Activated naive CD8-positive, alpha-beta T cell treated with anti-CD3 and anti-CD28 coated beads, Interleukin-2, amount 50 U/mL, for 24 hours (primary cell): Measurements from ENCODE around the gene FGGY.

ENCODE experiments used
- ATAC-seq: fragments of 150-1000 bp; cut with Tn5 transposase; one replicate; pipeline ENCODE4 v1.10.0; 2021
- DNase-seq: peaks from one replicate; pipeline ENCODE4 v3.0.0; 2021
- H3K27ac Mint-ChIP-seq: one replicate; pipeline ENCODE4 v1.8.0; 2021; ENCODE audit warnings: mild to moderate bottlenecking, mixed read lengths
- H3K27me3 Mint-ChIP-seq: one replicate; pipeline ENCODE4 v1.8.0; 2021; ENCODE audit warnings: mixed read lengths
- H3K36me3 Mint-ChIP-seq: one replicate; pipeline ENCODE4 v1.8.0; 2021; ENCODE audit warnings: low read depth, mixed read lengths
- H3K4me1 Mint-ChIP-seq: one replicate; pipeline ENCODE4 v1.8.0; 2021; ENCODE audit warnings: mixed read lengths
- H3K4me3 Mint-ChIP-seq: one replicate; pipeline ENCODE4 v1.8.0; 2021; ENCODE audit warnings: mild to moderate bottlenecking, moderate library complexity, mixed read lengths
- H3K9me3 Mint-ChIP-seq: one replicate; pipeline ENCODE4 v1.8.0; 2021; ENCODE audit warnings: mixed read lengths

FGGY gene

DNA sequence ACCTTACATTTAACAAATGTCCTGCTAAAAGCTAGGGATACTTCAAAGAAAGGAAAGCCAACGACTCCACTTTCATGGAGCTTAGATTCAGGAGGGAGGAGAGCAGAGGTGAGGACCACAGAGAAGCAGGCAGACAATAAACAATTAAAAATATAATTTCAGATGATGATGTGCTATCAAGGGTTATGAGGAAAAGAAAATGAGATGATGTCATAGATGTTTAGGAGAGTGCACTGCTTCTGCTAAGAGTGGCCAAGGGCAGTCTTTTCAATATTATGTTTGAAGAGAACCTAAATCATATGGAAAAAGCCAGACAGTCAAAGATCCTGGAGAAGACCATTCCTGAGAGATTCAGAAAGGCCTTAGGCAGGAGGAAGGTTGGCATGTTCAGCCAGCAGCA, 451.2 kb downstream of the FGGY start:
- no peaks in the 10 kb centered on the region for H3K36me3 Mint-ChIP-seq
- no peaks in the 10 kb centered on the region for H3K27me3 Mint-ChIP-seq
- no peak overlapping the region for H3K27ac Mint-ChIP-seq
- no peak for ATAC-seq
- H3K4me1 Mint-ChIP-seq, result peaks cover 5% of the 10 kb centered on the region
- no peak overlapping the region for H3K4me3 Mint-ChIP-seq
- H3K9me3 Mint-ChIP-seq, result no peaks in the 10 kb centered on the region
- no peak for DNase-seq

- DNase-seq (no peak), ATAC-seq (no peak)
- no peak overlapping the region for H3K4me3 Mint-ChIP-seq
- H3K27me3 Mint-ChIP-seq, result no peaks in the 10 kb centered on the region
- H3K9me3 Mint-ChIP-seq, result no peaks in the 10 kb centered on the region
- no peaks in the 10 kb centered on the region for H3K36me3 Mint-ChIP-seq
- H3K4me1 Mint-ChIP-seq, result peaks cover 5% of the 10 kb centered on the region
- no peak overlapping the region for H3K27ac Mint-ChIP-seq
Measured at GRCh38 chr1:59750328-59751003, 453.6 kb downstream of the FGGY start.

- H3K9me3 Mint-ChIP-seq, result no peaks in the 10 kb centered on the region
- no peak overlapping the region for H3K4me3 Mint-ChIP-seq
- no peaks in the 10 kb centered on the region for H3K27me3 Mint-ChIP-seq
- no peak overlapping the region for H3K27ac Mint-ChIP-seq
- no peaks in the 10 kb centered on the region for H3K36me3 Mint-ChIP-seq
- DNase-seq, result no peak
- peaks cover 5% of the 10 kb centered on the region for H3K4me1 Mint-ChIP-seq
- no peak for ATAC-seq
Measured at GRCh38 chr1:59751004-59751395, 454.1 kb downstream of the FGGY start.

- Mint-ChIP-seq H3K4me1 (peaks cover 5% of the 10 kb centered on the region), H3K4me3 (no peak overlapping the region), H3K27ac (no peak overlapping the region), H3K36me3 (no peaks in the 10 kb centered on the region), H3K27me3 (no peaks in the 10 kb centered on the region), H3K9me3 (no peaks in the 10 kb centered on the region)
- DNase-seq (no peak), ATAC-seq (no peak)
Measured at GRCh38 chr1:59751801-59752200, 454.9 kb downstream of the FGGY start.

DNA sequence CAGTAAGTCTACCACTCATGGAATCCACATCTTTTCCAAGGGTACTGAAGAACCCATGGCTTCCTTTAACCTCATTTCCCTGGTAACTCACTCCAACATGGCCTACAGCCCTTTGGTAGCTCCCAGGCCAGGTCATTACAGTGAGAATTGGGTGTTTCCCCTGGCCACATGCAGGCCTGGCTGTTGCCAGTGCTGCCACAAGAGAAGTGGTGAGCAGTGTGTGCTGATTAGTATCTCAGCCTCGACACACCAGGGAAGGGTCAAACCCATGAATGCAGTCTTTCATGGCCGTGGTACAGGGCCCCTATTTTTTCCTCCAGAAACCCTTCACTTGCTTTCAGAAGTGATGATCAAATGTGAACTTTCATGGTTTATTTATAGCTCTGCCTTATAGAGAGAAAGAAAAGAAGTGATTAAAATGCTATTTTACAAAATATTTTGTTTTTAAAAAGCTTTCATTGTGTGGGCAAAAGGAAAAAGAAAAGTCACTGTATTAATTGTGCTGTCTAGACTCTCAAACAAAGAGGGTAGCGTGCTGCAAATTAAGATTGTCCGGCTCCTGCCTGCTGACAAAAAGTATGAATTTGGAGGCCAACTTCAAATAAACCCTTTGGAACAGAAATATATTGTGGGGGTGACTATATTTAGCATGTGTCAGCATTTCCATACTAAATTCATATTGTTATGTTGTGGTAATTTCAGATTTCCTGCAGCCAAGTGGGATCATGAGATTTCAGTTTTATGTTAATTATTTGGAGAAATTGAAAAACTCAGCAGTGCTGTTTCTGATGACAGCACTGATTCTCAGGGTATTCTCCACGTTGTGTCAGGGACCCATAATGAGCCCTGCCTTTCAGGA, 455.9 kb downstream of the FGGY start:
- Mint-ChIP-seq H3K4me3 (no peak overlapping the region), H3K4me1 (peaks cover 5% of the 10 kb centered on the region), H3K27ac (no peak overlapping the region), H3K9me3 (no peaks in the 10 kb centered on the region), H3K36me3 (no peaks in the 10 kb centered on the region), H3K27me3 (no peaks in the 10 kb centered on the region)
- no peak for DNase-seq
- no peak for ATAC-seq

- Mint-ChIP-seq H3K36me3 (no peaks in the 10 kb centered on the region), H3K27me3 (no peaks in the 10 kb centered on the region), H3K4me1 (peaks cover 7% of the 10 kb centered on the region), H3K9me3 (no peaks in the 10 kb centered on the region), H3K4me3 (no peak overlapping the region), H3K27ac (no peak overlapping the region)
- ATAC-seq (no peak), DNase-seq (no peak)
Measured at GRCh38 chr1:59755069-59755685, 458.3 kb downstream of the FGGY start.

DNA sequence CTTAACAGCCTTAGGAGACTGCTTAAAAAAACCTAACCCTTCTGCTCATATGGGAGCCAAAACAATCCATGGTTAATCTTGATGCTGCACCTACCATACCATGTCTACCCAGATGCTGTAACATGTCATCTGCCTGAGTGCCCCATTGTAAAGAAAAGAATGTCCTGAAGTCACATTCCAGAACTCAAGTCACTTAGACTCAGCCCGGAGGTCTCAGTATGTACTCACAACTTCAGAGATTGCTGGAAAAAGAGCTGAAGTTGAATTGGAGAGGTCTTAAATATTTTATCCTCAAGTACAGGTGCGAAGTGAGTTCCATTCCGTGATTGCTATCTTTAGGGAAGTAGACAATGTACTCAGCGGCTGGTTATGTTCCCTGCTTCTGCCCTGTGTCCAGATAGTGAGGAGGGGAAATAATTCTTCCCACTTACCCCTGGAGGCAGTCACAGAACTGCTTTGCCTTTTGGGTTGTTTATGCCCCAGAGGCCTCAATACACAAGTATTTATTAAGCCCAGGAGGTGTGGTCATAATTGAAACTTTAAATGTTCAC, 460.4 kb downstream of the FGGY start:
- Mint-ChIP-seq H3K27ac (no peak overlapping the region), H3K27me3 (no peaks in the 10 kb centered on the region), H3K4me3 (no peak overlapping the region), H3K9me3 (no peaks in the 10 kb centered on the region), H3K4me1 (peaks cover 5% of the 10 kb centered on the region), H3K36me3 (no peaks in the 10 kb centered on the region)
- no peak for DNase-seq
- no peak for ATAC-seq

DNA sequence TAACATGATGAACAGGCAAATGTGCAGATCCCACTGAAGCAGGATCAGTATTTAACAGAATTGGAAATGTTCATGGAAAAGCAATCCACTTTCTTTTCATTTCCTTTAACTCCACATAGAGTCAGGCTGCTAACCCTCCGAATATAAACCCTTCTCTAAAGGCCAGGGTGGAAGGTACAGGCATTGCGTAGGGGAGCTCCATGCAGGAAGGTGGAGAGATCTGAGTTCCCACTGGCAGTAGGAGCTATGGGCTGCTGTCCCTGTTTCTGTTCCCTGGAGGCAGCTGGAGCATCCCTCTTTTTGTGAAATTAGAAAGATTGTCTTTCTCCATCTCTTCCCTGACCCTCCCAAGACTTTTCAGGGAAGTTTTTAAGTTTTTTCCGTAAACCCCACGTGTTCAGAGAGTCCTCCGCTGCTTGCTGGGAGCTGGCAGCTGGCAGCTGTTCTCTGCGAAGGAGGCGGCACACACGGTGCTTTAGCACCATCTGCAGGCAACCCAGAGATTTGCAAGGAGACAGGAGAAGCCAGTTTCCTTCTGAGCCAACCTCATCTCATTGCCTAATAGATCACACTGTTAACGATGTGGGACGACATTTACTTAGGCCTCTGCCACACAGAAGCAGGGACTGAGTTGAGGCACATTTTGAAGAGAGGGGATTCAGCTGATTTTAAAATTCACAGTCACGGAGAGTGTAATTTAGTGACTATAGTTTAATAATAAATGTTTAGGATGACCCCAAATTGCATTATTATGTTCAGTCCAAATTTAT, 462.4 kb downstream of the FGGY start:
- Mint-ChIP-seq H3K27ac (no peak overlapping the region), H3K4me3 (no peak overlapping the region), H3K27me3 (no peaks in the 10 kb centered on the region)

DNA sequence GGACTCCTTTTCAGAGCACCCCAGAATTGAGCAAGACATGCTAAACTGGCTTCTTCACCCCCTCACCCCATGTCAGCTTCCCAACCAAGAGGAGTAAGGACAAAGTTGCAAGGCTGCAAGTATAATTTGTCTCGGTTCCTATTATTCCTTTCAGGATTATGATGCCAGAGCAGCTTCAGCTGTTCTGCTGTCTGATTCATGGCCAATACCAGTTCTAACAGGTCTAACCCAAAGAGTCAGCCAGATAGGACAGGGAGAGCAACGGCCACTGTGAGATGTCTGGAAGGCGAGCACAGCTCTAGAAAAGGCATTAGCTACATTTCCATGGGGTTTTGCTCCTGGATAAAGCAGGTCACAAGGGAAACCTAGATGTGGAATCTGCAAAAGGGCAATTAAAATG, 464.5 kb downstream of the FGGY start:
- H3K36me3 Mint-ChIP-seq, result no peaks in the 10 kb centered on the region
- no peak overlapping the region for H3K4me3 Mint-ChIP-seq
- H3K27me3 Mint-ChIP-seq, result no peaks in the 10 kb centered on the region
- H3K4me1 Mint-ChIP-seq, result peaks cover 2% of the 10 kb centered on the region
- no peak for DNase-seq
- no peak overlapping the region for H3K27ac Mint-ChIP-seq
- ATAC-seq, result no peak
- no peaks in the 10 kb centered on the region for H3K9me3 Mint-ChIP-seq

More for the DNA sequence above, 462.4 kb downstream of the FGGY start:
- ATAC-seq (peak; percentile 77), DNase-seq (peak; percentile 70)
- H3K4me1 Mint-ChIP-seq, result peaks cover 2% of the 10 kb centered on the region
- H3K36me3 Mint-ChIP-seq, result no peaks in the 10 kb centered on the region
- no peaks in the 10 kb centered on the region for H3K9me3 Mint-ChIP-seq

DNA sequence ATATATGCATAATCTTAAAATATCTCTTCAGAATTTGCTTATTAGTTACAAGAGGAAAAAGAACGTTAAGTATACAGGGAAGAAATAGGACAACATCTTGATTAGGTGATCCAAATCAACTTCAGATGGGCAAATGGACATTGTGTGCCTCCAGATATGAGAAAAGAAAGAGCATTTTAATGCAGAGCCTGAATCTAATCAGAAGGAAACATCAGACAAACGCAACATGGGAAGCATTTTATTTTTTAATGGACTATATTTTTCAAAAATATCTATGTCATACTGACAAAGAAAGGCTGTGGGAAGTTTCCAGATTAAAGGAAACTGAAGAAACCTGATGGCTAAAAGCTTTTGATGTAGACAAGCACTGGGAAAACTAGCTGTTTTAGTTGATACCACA, 466.5 kb downstream of the FGGY start:
- Mint-ChIP-seq H3K27ac (no peak overlapping the region), H3K9me3 (no peaks in the 10 kb centered on the region), H3K4me1 (peaks cover 2% of the 10 kb centered on the region), H3K27me3 (no peaks in the 10 kb centered on the region), H3K36me3 (no peaks in the 10 kb centered on the region), H3K4me3 (no peak overlapping the region)
- DNase-seq (no peak), ATAC-seq (no peak)

GRCh38 chr1:59765011-59765730, 468.3 kb downstream of the FGGY start:
- H3K27me3 Mint-ChIP-seq, result no peaks in the 10 kb centered on the region
- DNase-seq (no peak), ATAC-seq (no peak)
- no peak overlapping the region for H3K4me3 Mint-ChIP-seq
- H3K36me3 Mint-ChIP-seq, result no peaks in the 10 kb centered on the region
- H3K9me3 Mint-ChIP-seq, result no peaks in the 10 kb centered on the region
- no peaks in the 10 kb centered on the region for H3K4me1 Mint-ChIP-seq
- H3K27ac Mint-ChIP-seq, result no peak overlapping the region

DNA sequence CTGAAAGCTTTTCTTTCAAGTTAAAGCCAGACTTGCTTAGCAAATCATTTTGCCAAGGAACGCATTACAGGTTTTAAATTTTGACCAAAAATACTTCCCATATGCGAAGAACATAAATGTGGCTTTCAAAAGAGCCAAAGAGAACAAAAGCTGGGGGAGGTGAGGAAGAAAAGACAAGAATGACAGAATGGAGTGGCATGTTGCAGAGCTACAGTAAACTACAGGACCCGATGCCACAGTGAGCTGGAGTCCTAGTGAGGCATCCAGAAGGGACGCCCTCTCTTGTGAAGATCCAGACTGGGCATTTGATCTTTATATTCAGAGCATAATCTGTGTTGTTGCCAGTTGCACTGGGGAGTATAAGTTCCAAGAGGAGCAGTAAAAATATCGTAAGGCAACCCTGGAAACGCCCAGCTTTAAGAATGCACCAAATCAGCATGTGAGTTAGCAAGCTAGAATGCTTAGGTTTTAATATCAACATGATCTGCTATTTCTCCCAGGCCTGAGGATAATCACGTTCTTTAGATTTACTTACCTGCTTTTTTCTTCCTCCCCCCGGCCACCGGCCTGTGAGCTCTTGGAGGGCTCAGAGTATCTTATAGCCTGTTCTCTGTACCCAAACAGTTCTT, 469.4 kb downstream of the FGGY start:
- Mint-ChIP-seq H3K36me3 (no peaks in the 10 kb centered on the region), H3K9me3 (no peaks in the 10 kb centered on the region), H3K27ac (no peak overlapping the region), H3K4me3 (no peak overlapping the region), H3K4me1 (no peaks in the 10 kb centered on the region), H3K27me3 (no peaks in the 10 kb centered on the region)
- DNase-seq (no peak), ATAC-seq (no peak)

DNA sequence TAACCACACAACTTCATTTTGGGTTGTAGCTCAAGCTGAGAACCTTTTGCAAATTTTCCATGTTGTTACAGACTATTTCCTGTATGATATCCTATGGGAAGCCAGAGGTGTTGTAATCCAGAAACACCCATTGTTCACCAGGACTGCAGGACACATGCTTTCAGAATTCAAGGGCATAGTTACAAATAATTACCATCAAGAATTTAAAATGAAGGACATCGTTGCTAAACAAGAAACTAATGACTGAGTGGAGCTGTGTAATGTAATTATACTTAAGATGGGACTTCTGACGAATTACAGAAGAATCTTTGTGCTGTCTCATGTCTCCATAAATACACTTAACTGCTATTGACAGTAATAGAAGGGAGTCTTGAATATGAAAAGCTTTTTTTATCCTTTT, 470.2 kb downstream of the FGGY start:
- no peak overlapping the region for H3K4me3 Mint-ChIP-seq
- no peaks in the 10 kb centered on the region for H3K27me3 Mint-ChIP-seq
- H3K27ac Mint-ChIP-seq, result no peak overlapping the region
- H3K4me1 Mint-ChIP-seq, result no peaks in the 10 kb centered on the region
- ATAC-seq (no peak), DNase-seq (no peak)
- no peaks in the 10 kb centered on the region for H3K9me3 Mint-ChIP-seq
- H3K36me3 Mint-ChIP-seq, result no peaks in the 10 kb centered on the region
